CD4-positive, alpha-beta memory T cell (primary cell): ENCODE measurements around the gene SLC5A4. TPM values are rescaled to one million over a fixed set of nuclear protein-coding genes. Genes with fewer than 3 reads are reported as not detected.
"Not testable (repeated sequence)": the region's sequence is repeated elsewhere in the genome, so short reads cannot be mapped to it uniquely, and the experiment has no call there.

Source experiments
- CTCF ChIA-PET: fragments of 350-600 bp; sonication (Branson Sonifier 250); formaldehyde crosslinking; loops from one replicate; lab custom pipeline; 2021; ENCODE audit warnings: inconsistent platforms; ENCODE audit not compliant: partially characterized antibody; lab: Charles Lee
- POLR2A ChIA-PET: fragments of 350-600 bp; sonication (Branson Sonifier 250); formaldehyde crosslinking; loops from one replicate; lab custom pipeline; 2021; ENCODE audit not compliant: partially characterized antibody; lab: Charles Lee
- DNase-seq, 5 donors: peaks; one replicate each; pipeline versions ENCODE4 v3.0.0 to v3.0.0-alpha.2; 2020 to 2022; ENCODE audit warnings: mixed read lengths in 1 of 5
- H3K27ac ChIP-seq: one replicate; pipeline ENCODE4 v1.7.0; 2013; ENCODE audit warnings: low read depth, low read length
- H3K27me3 ChIP-seq: 2 replicates; pipeline ENCODE4 v1.7.0; 2013; ENCODE audit warnings: mild to moderate bottlenecking, low read length, moderate library complexity; ENCODE audit not compliant: insufficient read depth
- H3K36me3 ChIP-seq: 2 replicates; pipeline ENCODE4 v1.7.0; 2013; ENCODE audit warnings: mild to moderate bottlenecking, low read length, moderate library complexity; ENCODE audit not compliant: insufficient read depth
- H3K4me1 ChIP-seq: 2 replicates; pipeline ENCODE4 v1.7.0; 2013; ENCODE audit warnings: mild to moderate bottlenecking, low read length, moderate library complexity; ENCODE audit not compliant: insufficient read depth
- H3K4me3 ChIP-seq, 2 donors: one replicate each; pipeline ENCODE4 v1.7.0; 2013; ENCODE audit warnings: low read length in 2 of 2, mild to moderate bottlenecking in 1 of 2
- H3K9me3 ChIP-seq, 2 donors: one replicate each; pipeline ENCODE4 v1.7.0; 2013; ENCODE audit warnings: low read length in 2 of 2, control low read depth in 1 of 2; ENCODE audit not compliant: control insufficient read depth in 1 of 2
- H3K27ac Mint-ChIP-seq, 7 donors: one replicate each; pipeline ENCODE4 v1.8.0; 2020 to 2021; ENCODE audit warnings: mixed read lengths in 7 of 7, mild to moderate bottlenecking in 6 of 7, inconsistent platforms in 3 of 7, moderate library complexity in 3 of 7
- H3K27me3 Mint-ChIP-seq, 2 donors: one replicate each; pipeline ENCODE4 v1.8.0; 2020 to 2021; ENCODE audit warnings: mixed read lengths in 2 of 2
- H3K36me3 Mint-ChIP-seq, 2 donors: one replicate each; pipeline ENCODE4 v1.8.0; 2020 to 2021; ENCODE audit warnings: mixed read lengths in 2 of 2, inconsistent platforms in 1 of 2, mild to moderate bottlenecking in 1 of 2
- H3K4me1 Mint-ChIP-seq, 4 donors: one replicate each; pipeline ENCODE4 v1.8.0; 2020 to 2021; ENCODE audit warnings: mixed read lengths in 4 of 4, mild to moderate bottlenecking in 1 of 4
- H3K4me3 Mint-ChIP-seq, 8 donors: one replicate each; pipeline ENCODE4 v1.8.0; 2020 to 2021; ENCODE audit warnings: mixed read lengths in 8 of 8, mild to moderate bottlenecking in 7 of 8, moderate library complexity in 6 of 8, inconsistent platforms in 3 of 8
- H3K9me3 Mint-ChIP-seq, 8 donors: one replicate each; pipeline ENCODE4 v1.8.0; 2020 to 2021; ENCODE audit warnings: mixed read lengths in 8 of 8, mild to moderate bottlenecking in 5 of 8, inconsistent platforms in 3 of 8, moderate library complexity in 1 of 8
- intact Hi-C: fragments of 100-400 bp; cut with micrococcal nuclease; formaldehyde crosslinking; loops from one replicate; pipeline ENCODE4 v1.15.1; 2023
- polyA plus RNA-seq, 2 donors: library from polyadenylated mRNA; unstranded; fragments of 300-500 nt; fragmentation: Illumina TruSeq; gene quantifications; one replicate each; pipeline ENCODE4 v1.2.3, GENCODE V29; 2021
- total RNA-seq, 2 experiments: library from RNA; stranded (reverse); gene quantifications; one replicate each; pipeline ENCODE4 v1.2.3, GENCODE V29; 2021

Gene SLC5A4
- total and polyA plus RNA-seq, 4 experiments from 2014 or later, result not detected

DNA sequence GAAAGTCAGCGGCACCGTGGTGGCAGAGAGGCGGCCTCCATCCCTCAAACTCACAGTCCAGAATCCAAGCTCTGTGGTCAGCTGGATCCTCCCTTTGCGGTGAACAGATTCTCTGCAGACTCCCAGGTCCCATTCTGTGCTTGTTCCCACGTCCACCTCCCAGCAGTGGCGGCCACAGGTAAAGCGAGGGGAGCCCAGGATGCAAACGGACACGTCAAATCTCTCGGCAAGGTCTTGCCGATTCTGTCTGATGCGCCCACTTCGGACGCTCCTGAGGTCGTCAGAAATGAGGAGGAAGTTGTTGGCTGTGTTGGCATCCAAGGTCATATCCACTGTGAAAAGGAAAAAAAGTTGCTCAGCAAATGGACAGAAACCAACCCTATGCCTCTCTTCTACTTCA, 64.1 kb downstream of the SLC5A4 start:
- H3K4me1 Mint-ChIP-seq, H3K27ac ChIP-seq, POLR2A ChIA-PET, H3K9me3 ChIP-seq, H3K9me3 Mint-ChIP-seq, H3K27me3 ChIP-seq, intact Hi-C loops, H3K4me1 ChIP-seq, H3K4me3 ChIP-seq, DNase-seq, H3K27ac Mint-ChIP-seq, H3K27me3 Mint-ChIP-seq, H3K36me3 ChIP-seq, CTCF ChIA-PET, H3K36me3 Mint-ChIP-seq, H3K4me3 Mint-ChIP-seq: not testable (repeated sequence)

DNA sequence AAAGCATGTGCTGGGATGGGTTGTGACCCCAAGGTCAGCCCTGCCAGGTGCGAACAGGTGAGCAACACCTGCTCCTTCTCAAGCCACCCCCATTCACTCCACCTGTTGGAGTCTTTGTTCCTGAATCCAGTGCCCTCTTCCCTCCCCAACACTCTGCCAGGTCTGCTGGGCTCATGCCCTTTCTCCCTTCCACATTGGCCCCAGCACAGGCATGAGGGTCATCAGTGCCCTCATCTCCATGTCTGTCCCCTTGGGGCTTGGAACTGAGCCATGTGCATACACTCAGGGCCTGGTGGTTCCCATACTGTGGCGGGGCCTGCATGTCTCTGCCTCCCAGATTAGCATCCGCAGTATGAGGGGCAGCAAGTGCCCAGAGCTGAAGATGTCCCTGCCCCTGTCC, 69.3 kb downstream of the SLC5A4 start:
- Histone ChIP-seq H3K27me3 (no peaks in the 10 kb centered on the region), H3K27ac (no peak overlapping the region), H3K36me3 (no peaks in the 10 kb centered on the region), H3K4me1 (no peaks in the 10 kb centered on the region), H3K4me3 (no peak overlapping the region), H3K9me3 (no peaks in the 10 kb centered on the region)
- Mint-ChIP-seq H3K4me3 (no peak overlapping the region), H3K36me3 (no peaks in the 10 kb centered on the region), H3K27ac (no peak overlapping the region), H3K4me1 (no peaks in the 10 kb centered on the region), H3K9me3 (no peaks in the 10 kb centered on the region), H3K27me3 (peaks cover 2% of the 10 kb centered on the region in 2 donors)
- intact Hi-C loops, result loop anchor here (1.0 kb wide), 1 partner anchor 34 kb away; no protein-coding TSS in a partner anchor
- DNase-seq, result no peak
- ChIA-PET CTCF (no interaction called here), POLR2A (no interaction called here)

- POLR2A ChIA-PET, result no interaction called here
Measured at GRCh38 chr22:32183625-32184024, 71.5 kb downstream of the SLC5A4 start.

DNA sequence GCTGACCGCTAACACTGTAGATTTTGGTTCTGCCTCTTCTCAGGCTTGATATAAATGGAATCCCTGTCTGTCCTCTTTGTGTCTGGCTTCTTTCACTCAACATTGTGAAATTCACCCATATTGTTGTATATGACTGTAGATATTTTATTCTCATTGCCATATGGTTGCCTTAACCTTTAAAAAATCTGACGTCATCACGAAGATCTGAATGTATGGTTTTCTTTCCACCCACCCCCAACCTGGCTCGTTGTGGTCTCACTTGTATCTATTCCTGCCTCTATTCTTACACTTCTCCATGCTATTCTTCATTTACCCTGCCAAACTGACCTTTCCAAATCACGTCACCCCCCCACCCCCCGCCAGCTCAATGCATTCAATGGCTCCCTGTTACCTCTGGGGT, 74.1 kb downstream of the SLC5A4 start:
- CTCF ChIA-PET, result no interaction called here
- Histone ChIP-seq H3K4me3 (no peak overlapping the region), H3K36me3 (no peaks in the 10 kb centered on the region), H3K27me3 (no peaks in the 10 kb centered on the region), H3K9me3 (no peaks in the 10 kb centered on the region), H3K27ac (no peak overlapping the region), H3K4me1 (no peaks in the 10 kb centered on the region)
- Mint-ChIP-seq H3K27me3 (peaks cover 12 to 14% of the 10 kb centered on the region in 2 donors), H3K4me1 (peaks cover 0 to 1% (median 0%) of the 10 kb centered on the region in 4 donors), H3K9me3 (peaks cover 0 to 2% (median 0%) of the 10 kb centered on the region in 8 donors), H3K36me3 (no peaks in the 10 kb centered on the region), H3K27ac (no peak overlapping the region), H3K4me3 (no peak overlapping the region)
- intact Hi-C loops, result no loop called here
- DNase-seq, result no peak
- POLR2A ChIA-PET, result no interaction called here

More at GRCh38 chr22:32183625-32184024, 71.5 kb downstream of the SLC5A4 start:
- DNase-seq, result no peak
- H3K36me3 ChIP-seq, result no peaks in the 10 kb centered on the region
- Mint-ChIP-seq H3K9me3 (no peaks in the 10 kb centered on the region), H3K4me1 (peaks cover 0 to 1% (median 0%) of the 10 kb centered on the region in 4 donors), H3K36me3 (no peaks in the 10 kb centered on the region), H3K27ac (no peak overlapping the region), H3K4me3 (no peak overlapping the region), H3K27me3 (peaks cover 6 to 8% of the 10 kb centered on the region in 2 donors)
- H3K4me3 ChIP-seq, result no peak overlapping the region
- H3K27me3 ChIP-seq, result no peaks in the 10 kb centered on the region
- no peaks in the 10 kb centered on the region for H3K4me1 ChIP-seq
- no peak overlapping the region for H3K27ac ChIP-seq
- CTCF ChIA-PET, result no interaction called here
- H3K9me3 ChIP-seq, result no peaks in the 10 kb centered on the region
- intact Hi-C loops, result no loop called here

- Histone ChIP-seq H3K9me3 (no peaks in the 10 kb centered on the region), H3K27me3 (no peaks in the 10 kb centered on the region), H3K4me3 (no peak overlapping the region), H3K27ac (no peak overlapping the region), H3K36me3 (no peaks in the 10 kb centered on the region), H3K4me1 (no peaks in the 10 kb centered on the region)
- intact Hi-C loops, result no loop called here
- H3K27me3 Mint-ChIP-seq, result peaks cover 17 to 28% of the 10 kb centered on the region in 2 donors
- ChIA-PET CTCF (interaction anchor here (1.4 kb wide), 1 partner anchor 46 kb away, joined by 3 read pairs; no protein-coding TSS in a partner anchor), POLR2A (no interaction called here)
- no peaks in the 10 kb centered on the region for H3K36me3 Mint-ChIP-seq
- H3K4me1 Mint-ChIP-seq, result peaks cover 0 to 9% (median 7%) of the 10 kb centered on the region in 4 donors
- H3K9me3 Mint-ChIP-seq, result peaks cover 0 to 2% (median 0%) of the 10 kb centered on the region in 8 donors
- H3K27ac Mint-ChIP-seq, result no peak overlapping the region
- DNase-seq, result no peak
- H3K4me3 Mint-ChIP-seq, result no peak overlapping the region
Measured at GRCh38 chr22:32177221-32177765, 77.9 kb downstream of the SLC5A4 start.

DNA sequence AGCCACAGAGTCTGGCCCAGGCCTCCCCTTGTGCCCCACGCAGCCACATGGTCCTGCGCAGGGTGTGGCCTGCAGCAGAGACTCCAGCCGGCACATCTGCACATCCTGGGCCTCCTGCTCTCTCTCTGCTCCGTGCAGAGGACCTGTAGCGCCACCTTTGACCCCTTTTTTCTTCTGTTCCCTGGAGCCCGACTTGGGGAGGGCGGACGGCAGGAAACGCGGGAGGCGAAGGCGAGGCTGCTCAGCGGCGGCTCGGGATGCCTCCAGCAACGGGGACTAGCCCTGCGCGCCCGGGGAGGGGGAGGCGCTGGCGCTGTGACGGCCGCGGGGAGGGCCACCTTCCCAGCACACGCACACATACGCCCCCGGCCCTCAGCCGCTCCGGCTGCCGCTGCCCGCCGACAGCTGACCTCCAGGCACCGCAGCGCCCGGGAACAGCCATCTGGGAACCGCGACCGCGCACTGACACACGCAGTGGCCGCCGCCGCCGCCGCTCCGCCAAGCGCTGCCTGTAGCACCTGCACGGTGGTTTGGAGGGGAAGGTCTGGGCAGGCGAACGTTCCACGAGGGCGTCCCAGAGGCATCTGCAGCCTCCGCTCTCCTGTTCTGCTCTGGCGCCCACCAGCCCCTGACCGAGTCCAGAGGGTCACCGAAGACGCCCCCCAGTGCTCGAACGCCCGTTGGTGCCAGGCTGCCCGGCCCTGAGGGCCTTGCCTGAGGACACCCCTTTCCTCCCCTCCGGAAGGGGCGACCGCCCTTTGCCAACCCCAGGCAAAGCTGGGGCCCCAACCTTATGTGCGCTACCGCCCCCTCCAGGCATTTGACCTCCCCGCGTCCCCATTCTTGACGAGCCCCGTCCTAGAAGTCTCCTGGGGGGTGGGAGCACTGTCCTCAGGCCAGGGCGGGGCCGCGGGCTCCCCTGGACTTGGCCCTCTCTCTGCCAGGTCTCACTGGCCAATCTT, 79.2 kb downstream of the SLC5A4 start:
- CTCF ChIA-PET, result no interaction called here
- Histone ChIP-seq H3K9me3 (no peaks in the 10 kb centered on the region), H3K27me3 (no peaks in the 10 kb centered on the region), H3K4me1 (no peaks in the 10 kb centered on the region), H3K36me3 (no peaks in the 10 kb centered on the region), H3K27ac (no peak overlapping the region), H3K4me3 (no peak overlapping the region)
- Mint-ChIP-seq H3K27ac (no peak overlapping the region), H3K4me3 (peak overlapping the region; percentile 17 to 74 (median 50)), H3K36me3 (no peaks in the 10 kb centered on the region), H3K4me1 (peaks cover 0 to 9% (median 7%) of the 10 kb centered on the region in 4 donors), H3K27me3 (peaks cover 17 to 28% of the 10 kb centered on the region in 2 donors), H3K9me3 (peaks cover 0 to 2% (median 0%) of the 10 kb centered on the region in 8 donors)
- intact Hi-C loops, result no loop called here
- no peak for DNase-seq
- POLR2A ChIA-PET, result no interaction called here

DNA sequence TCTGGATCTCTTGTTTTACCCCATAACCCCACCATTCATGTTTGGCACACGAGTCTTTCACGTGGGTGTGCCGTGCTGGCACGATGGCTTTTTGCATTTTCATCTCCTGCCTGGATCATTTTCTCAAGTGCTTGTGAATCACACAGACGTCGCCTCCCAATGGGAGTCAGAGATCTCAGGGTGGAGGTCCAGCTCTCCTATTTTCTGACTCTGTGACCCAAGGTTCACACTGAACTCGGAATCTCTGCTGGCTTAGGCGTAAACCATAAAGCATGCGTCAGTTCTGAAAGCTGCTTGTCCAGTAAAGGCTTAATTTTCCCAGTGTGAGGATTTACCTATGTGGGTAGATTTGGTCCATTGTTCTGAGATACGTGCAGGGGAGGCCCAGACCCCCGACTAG, 80.0 kb downstream of the SLC5A4 start:
- H3K4me3 ChIP-seq, result no peak overlapping the region
- no peaks in the 10 kb centered on the region for H3K27me3 ChIP-seq
- no peaks in the 10 kb centered on the region for H3K36me3 Mint-ChIP-seq
- peaks cover 0 to 2% (median 0%) of the 10 kb centered on the region in 8 donors for H3K9me3 Mint-ChIP-seq
- no peak overlapping the region for H3K27ac ChIP-seq
- H3K4me3 Mint-ChIP-seq, result peak overlapping the region in 4 of 8 donors; percentile 7 to 51 (median 38)
- ChIA-PET POLR2A (no interaction called here), CTCF (interaction anchor here (1.0 kb wide), 1 partner anchor 26 kb away, joined by 3 read pairs; no protein-coding TSS in a partner anchor)
- peaks cover 0 to 9% (median 7%) of the 10 kb centered on the region in 4 donors for H3K4me1 Mint-ChIP-seq
- H3K36me3 ChIP-seq, result no peaks in the 10 kb centered on the region
- DNase-seq, result no peak
- intact Hi-C loops, result no loop called here
- no peaks in the 10 kb centered on the region for H3K9me3 ChIP-seq
- no peak overlapping the region for H3K27ac Mint-ChIP-seq
- peaks cover 17 to 28% of the 10 kb centered on the region in 2 donors for H3K27me3 Mint-ChIP-seq
- no peaks in the 10 kb centered on the region for H3K4me1 ChIP-seq
